ENCODE results near the gene CA10.
A peak's percentile ranks its signal among the peaks of the same experiment; 100 is the strongest.

Gene CA10

DNA sequence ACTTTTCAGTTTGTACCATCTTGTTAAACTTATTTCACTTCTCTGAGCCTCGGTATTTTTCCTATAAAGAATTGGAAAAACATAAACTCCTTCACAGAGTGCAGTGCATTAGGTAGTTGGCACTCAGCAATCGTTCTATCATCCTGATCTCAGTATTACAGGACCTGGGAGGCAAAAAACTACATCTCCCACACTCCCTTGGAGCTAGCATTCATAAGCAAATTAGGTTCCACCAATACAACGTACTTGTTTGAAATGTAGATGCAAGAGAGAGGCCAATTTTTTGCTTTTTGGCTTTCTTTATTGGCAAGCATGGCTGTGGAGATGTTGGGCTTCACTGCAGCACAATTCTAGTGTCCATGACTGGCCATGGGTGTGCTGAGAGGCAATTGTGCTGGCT lies 285.2 kb downstream of the CA10 start:
- DNase-seq (ENCODE audit: low spot score) = no peak

DNA sequence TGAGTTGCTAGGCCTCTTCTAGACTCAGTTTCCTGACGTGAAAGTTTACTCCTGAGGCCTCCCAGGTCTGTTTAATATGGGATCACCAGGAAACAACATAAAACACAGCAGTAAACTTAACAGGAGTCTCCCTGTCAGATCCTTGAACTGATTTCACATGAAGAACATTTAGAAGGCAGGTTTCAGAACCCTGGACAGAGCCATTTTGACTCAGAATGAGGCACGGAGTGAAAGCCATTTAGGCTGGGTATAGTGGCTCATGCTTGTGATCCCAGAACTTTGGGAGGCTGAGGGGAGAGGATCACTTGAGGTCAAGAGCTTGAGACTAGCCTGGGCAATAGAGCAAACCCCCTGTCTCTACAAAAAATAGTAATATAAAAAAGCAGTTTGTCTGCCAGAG lies 289.1 kb downstream of the CA10 start:
- no peak for DNase-seq (ENCODE audit: low spot score)

DNA sequence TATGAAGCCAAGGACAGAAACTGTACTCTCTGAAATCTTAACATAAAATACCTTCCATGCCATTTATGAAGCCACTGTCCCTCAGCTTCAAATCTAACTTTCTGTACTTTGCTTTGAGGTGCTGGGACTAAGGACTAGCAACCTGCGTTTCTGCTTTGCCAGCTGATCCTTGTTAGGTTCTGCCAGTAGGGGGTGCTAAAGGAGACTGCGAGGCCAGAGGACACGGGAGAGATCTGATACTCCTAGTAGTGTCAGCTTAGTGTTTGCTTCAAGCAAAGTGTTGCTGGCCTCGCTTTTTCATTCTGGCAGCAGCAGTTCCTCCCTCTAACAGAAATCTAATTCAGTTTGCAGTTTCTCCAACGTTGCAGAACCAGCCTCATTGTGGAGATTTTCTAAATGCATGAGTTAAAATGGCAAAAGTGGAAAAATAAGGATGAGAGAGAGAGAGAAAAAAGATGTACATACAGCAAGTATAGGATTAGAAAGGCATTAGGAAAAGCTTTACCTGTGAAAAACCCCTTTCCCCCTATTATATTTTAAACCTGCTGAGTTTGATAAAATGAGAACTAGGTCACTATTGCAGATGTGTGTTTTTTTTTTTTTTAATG lies 297.5 kb downstream of the CA10 start:
- DNase-seq (ENCODE audit: low spot score) = peak; percentile 71

DNA sequence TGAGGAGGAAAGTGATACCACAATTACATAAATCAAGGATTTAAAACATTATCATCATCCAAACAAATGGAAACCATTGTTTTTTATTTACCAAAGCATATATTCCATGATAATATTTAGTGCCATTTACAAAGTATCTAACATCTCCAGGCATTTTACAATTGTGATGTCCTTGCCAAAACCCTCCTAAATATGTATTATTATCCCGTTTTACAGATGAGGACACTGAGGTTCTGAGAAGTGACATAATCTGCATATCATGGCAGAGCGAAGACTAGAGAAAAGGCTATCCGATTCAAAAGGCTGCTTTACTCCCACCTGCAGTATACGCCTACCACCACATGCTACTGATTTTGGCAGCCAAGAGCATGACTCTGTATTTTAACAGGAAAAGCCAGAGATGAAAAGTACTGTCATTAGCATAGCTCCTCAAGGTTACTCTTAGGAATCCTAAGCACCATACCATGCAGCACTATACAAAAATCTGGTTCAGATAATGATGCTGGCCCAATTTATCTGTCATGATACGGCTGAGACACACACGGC lies 301.4 kb downstream of the CA10 start:
- peak; percentile 34 for DNase-seq (ENCODE audit: low spot score)

DNA sequence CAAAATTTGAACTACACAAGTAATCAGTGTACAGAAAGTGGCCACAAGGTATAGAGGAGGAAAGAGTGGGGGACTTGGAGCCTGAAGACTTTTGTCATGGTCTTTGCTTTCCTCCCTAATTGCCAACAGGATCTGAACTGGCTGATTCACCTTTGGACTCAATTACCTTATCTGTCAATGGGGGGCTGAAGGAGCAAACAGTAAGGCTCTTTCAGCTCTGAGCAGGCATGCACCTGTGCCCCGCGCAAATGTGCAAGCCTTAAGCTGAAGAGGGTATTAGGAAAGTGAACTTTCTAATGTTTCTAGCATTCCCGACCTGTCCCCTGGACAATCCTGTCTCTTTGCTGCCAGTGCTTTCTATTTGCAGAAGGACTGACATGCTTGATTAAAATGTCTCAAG lies 302.7 kb downstream of the CA10 start:
- DNase-seq (ENCODE audit: low spot score) = no peak

DNA sequence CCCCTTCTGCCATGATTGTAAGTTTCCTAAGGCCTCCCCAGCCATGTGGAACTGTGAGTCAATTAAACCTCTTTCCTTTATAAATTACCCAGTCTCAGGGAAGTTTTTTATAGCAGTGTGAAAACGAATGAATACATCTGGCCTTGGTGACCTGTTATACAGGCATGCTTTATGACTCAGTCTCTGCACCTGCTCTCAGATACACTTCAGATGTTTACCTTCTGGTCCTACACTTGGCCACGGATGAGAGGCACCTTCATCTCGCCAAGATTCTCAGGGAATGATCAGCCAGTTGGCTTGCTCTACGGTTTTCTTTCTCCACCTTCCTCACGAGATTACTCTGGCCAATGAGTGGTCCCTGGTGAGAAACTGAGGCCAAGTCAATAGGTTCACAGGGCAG lies 304.7 kb downstream of the CA10 start:
- no peak for DNase-seq (ENCODE audit: low spot score)

DNA sequence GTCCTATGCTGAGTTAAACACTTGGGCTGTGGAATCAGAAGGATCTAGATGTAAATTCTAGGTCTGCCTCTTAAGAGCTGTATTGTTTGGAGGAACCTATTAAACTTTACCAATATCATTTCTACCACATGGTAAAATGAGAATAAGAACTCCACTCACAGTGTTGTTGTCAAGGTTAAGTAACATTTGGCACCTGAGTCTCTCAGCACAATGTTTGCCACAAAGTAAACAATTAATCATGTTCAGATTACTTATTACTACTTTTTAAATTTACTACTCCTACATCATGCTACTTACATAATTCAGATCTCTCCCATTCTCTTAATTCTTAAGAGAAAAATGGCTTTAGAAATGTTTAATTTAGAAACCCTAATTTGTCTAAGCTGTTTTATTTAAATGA lies 305.9 kb downstream of the CA10 start:
- no peak for DNase-seq (ENCODE audit: low spot score)

DNA sequence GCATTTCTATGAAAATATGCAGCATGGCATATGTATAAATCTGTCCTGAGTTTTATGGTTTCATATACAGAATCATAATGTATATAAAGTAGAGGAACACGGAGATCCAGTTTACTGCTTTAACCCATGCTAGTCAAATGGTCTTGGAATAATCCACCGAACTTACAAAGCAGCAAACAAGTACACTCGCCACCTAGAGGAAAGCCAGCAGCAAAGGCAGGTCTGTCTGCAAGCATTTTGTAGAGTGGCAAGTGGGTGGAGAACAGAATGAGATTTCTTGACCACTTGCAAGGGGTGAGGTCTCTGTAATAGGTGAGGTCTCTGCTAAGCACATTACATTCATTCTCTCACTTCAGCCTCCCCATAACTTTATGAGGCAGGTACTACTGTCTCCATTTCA lies 308.3 kb downstream of the CA10 start:
- no peak for DNase-seq (ENCODE audit: low spot score)

DNA sequence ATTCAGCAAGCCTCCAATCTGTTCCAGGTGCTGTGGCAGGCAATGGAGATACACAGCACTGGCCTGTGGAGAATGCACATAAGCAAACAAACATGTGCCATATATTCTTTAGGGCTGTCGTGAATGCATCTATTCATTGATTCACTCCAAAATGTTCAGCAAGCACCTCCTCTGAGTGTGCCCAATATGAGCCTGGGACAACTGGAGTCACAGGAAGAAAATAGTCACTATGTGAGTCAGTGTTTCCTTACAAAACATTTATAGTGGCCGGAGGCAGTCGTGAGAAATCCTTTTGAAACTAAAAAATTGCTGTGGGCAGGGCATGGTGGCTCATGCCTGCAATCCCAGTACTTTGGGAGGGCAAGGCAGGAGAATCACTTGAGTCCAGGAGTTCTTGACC lies 310.1 kb downstream of the CA10 start:
- DNase-seq (ENCODE audit: low spot score) = no peak

DNA sequence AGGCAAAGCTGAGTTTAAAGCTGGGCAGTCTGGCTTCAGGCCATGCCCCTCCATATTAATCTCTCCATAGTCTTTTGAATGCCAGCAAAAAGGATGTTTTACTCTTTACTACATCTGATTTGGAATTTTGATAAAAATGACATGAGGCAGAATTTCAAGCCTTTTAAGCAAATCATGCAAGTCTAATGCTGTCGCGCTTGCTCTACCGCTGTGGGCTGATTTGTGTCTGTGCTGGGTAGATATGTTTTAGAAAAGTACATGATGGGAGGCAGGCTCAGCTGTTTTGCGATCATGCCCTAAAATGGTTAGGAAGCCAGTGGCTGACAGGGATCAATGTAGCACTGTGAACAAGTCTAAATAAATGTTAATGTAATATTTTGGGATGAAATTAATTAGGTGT lies 311.9 kb downstream of the CA10 start:
- DNase-seq (ENCODE audit: low spot score) = peak; percentile 25

DNA sequence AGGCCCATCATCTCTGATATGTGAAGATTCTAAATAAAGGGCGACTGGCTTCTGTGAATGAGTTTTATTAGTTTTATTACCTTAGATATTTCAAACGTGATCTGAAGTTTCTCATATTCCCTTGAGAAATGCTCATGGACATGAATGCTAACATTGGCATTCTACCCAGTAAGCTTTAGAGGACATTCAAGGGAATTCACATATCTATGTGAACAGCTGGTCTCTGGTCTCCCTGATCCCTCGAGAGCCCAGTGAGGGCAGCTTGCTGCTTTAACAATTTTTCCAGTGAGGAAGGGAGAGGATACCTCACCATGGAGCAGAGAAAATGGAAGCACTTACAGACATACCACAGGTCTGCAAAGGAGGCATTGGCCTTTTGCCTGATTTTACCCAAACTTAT lies 312.7 kb downstream of the CA10 start:
- no peak for DNase-seq (ENCODE audit: low spot score)

DNA sequence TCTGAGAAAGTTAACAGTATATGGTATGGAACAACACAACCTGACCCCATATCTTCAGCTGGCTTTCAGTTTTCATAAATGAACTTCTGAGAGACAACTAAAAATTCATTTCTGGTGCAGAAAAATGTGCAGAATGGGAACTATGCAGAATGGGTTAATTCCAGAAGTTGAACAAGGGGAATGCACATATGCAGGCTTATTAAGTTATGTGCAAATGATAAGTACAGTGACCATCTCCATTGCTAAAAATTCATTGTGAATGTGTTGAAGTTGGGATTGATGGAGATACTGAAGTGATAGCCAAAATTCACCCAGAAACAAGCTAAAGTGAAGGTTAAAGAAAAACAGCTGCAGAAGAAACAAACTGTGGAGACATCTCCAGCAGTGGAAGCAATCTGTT lies 315.8 kb downstream of the CA10 start:
- DNase-seq (ENCODE audit: low spot score) = no peak

DNA sequence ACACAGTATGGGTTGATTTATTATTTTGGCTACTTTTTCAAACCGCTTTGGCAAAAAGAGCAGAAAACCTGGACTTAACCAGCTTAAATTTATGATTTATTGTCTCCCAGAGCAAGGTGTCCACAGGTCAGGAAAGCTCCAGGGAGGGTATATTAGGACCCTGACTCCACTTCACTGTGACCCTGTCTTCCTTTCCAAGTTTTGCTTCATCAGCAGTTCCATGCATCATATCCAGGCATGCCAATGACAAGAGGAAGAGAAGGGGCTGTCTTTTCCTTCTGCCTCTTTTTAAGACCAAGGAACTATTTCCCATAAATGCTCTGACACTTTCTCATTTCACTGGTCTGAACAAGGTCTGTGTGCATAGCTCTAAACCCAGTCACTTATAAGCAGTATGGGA lies 316.8 kb downstream of the CA10 start:
- no peak for DNase-seq (ENCODE audit: low spot score)

DNA sequence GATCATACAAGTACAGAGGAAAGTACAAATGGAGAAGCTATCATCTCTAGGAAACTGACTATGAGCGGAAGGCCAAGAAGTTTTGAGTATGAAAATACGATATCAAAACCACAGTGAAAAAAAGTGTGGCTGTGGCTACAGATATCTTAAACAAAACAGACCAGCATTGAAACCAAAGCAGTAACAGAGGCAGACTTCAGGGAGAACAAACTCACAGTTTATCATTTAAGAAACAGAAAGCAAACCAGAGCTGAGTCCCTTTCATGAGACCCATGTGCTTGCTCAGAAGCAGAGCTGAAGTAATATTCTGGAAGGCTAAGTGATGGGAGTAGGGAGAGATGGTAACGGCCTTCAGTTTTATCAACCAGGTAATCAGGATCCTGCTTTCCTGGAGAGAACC lies 317.8 kb downstream of the CA10 start:
- DNase-seq (ENCODE audit: low spot score) = no peak

DNA sequence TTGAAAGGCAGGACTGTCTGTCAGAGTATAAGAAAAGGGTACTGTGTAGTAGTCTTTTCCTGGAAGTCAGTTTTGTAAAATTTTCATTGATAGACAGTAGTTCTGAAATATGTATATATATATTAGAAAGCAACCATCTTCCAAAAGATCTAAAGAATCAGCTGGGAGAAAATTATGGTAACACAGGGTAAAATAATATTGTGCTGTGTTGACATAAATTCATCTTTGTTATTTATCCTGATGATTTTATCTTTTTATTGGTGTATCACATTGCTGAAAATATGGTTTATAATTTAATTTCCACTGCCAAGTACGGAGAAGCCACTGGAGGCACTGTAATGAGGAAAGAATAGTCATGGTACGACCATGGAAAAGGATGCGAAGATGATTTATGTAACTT lies 324.9 kb downstream of the CA10 start:
- DNase-seq (ENCODE audit: low spot score) = no peak

DNA sequence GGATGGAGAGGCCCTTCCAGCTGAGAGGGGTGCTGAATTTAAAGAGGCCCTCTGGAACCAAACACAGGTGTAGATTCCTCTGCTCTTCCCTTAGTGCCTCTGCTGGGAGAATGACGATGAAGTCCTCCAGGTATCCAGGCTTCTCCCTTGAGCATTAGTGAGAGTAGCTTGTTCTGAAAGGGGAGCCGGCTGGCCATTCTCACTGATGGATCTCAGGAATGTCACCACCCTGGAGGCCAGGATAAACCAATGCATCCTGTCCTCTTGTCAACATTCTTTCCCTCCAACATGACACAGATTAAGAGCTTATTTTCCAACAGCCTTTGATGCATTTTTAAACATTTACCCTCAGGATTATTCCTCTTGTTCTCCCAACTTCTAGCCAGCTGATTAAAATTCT lies 325.5 kb downstream of the CA10 start:
- no peak for DNase-seq (ENCODE audit: low spot score)

DNA sequence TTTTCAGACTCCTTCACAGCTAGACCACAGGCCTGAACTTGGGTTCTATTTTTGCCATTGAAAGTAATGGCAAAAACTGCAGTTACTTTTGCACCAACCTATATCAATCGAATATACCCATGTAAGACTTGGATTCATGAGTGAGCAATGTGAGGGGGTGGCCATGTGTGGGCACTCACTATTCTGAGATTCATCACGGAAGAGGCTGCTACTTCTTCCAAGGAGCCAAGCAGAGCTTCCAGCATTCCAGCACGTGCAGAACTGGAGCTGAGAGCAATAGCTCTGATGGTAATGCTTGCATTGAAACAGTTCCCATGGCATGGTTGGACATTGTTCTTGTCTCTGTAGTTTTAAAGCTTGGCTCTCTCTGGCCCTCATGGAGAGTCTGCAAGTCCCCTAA lies 327.6 kb downstream of the CA10 start:
- DNase-seq (ENCODE audit: low spot score) = no peak

DNA sequence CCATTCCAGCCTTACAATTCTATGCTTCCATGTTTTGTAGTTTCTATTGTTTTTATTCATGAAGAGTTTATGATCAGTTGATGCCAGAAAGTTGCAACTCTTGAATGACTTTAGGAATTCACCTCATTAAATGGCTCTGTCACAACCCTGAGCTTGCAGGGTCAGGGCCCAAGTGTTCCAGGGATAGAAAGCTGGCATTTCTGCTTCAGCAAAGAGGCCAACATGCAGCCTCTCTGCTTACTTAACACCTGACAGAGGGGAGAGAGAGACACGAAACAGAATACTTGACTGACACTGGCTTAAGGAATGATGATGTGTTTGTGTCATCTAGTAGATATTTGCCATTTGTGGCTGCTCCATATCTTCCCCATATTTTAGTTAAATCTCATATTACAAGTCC lies 328.1 kb downstream of the CA10 start:
- no peak for DNase-seq (ENCODE audit: low spot score)

DNA sequence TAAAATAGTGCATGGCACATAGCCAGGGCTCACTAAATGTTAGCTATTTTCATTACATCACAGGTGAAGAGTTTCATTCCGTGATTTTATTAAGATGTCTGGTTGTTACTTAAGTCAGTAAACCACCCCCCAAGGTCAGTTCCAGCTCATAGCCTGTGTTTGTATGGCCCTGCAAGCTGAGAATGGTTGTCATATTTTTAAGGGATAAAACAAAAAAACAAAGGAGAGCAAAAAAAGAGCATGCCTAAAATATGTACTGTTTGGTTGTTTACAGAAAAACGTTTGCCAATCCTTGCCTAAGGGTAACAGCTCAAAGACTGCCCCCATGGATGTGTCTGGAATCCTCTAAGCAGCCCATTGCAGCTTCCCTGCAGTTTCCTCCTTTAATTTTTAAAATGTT lies 329.6 kb downstream of the CA10 start:
- DNase-seq (ENCODE audit: low spot score) = no peak

DNA sequence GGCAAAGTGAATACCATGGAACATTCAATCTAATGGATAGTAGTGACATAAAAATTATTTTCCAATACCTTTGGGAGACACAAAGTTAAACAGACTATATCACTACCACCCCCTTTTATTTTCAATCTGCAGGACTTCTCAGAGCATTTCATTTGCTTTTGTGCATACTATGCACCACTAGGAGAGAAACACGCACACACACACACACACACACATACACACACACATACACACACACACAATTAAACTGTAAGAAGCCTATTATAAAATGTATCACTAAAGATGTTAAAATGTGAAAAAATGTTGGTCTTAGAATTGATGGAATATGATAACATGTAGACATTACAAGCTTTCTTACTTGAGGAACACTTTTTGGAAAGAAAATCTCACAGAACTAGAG lies 331.4 kb downstream of the CA10 start:
- DNase-seq (ENCODE audit: low spot score) = no peak

DNA sequence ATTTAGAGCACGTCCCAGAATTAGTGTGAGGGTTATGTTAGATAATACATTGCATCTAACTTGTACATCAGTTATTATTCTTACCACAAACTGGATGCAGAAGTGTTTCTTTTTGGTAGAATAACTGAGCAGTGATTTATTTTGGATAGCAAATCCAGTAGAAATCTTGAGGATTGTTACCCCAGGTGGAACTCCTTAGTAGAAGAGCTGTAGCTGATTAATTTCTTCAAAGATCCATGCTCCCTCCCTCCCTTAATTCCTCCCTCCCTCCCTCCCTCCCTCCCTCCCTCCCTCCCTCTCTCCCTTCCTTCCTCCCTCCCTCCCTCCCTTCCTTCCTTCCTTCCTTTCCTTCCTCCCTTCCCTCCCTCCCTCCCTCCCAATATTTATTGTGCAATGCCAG lies 337.7 kb downstream of the CA10 start:
- DNase-seq (ENCODE audit: low spot score) = no peak

DNA sequence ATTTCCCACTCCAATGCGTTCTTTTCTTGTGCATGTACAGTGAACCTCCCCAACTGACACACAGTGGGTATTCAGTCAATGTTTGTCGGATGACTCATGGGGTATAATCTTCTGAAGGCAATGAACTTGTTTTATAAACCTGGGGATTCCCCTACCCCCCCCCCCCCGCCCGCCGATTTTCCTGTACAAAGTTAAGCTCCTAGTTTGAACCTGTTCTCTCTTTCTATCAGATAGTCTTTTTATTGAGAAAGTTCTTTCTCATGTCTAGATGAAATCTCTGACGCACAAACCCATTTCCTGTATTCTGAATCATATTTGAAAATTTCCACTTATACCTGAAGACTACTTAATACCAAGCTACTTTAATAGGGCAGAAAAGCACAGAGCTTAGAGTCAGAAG lies 338.3 kb downstream of the CA10 start:
- no peak for DNase-seq (ENCODE audit: low spot score)

DNA sequence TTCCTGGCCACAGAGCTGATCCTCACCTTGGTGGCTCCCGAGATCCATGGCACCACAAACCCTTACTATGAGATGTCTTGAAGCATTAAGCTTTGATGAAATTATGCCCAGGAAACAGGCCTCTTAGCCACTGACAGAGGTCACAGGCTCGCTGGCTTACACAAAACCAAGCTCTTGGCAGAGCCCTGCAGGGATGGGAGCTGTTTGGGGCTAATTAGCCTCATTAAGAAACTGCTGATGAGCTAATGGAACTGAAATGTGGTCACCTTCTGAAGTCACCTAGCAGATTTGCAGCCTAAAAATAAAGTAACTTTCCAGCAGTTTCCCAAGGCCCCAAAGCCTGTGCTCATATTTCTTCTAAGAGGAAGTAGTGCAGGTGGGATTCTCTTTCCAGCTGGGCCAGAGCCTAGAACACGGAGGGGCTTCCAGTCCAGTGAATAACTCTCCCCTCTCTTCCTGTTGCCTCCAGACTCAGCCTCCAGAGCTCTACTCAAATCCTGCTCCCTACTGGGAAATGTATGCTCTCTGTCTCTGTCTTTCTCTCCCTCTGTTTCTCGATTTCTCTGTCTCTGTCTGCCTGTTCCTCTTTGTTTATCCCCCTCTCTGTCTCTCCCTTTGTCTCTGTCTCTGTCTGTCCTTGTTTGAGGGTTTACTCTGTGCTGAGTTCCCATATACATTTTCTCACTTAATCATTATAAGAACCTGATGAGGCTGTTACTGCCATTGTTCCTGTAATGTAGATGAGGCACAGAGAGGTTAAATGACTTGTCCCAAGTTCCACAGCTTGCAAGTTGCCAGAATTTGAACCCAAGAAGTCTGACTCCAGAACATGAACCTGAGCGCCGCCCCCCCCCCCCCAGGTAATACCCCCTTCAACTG lies 338.9 kb downstream of the CA10 start:
- no peak for DNase-seq (ENCODE audit: low spot score)

DNA sequence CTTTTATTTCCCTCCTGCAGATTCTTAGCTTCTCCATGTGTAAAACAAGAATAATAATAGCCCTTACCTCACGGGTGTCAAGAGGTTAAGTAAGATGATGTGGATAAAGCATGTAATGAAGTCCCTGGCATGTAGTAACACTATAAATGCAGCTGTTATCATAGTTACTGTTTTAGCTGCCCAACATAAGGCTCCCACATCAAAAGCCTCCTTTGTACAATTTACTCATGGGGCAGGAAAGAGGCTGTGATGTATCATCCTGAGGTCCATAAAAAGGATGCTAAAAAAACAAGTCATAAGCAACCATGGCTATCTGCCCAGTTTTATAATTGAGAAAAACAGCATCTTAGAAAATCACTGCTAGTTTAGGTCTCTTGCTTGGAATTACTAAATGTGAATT lies 339.7 kb downstream of the CA10 start:
- DNase-seq (ENCODE audit: low spot score) = no peak

All from Ammon's horn (tissue), 1 donor.